ENCODE measurements around the gene FAAP100. TPM values are rescaled to one million over a fixed set of nuclear protein-coding genes. Genes with fewer than 3 reads are reported as not detected.

Gene FAAP100
- total RNA-seq, 1 experiment from 2014 or later: 54.7 TPM

GRCh38 chr17:81535007-81535328, 17.2 kb downstream of the FAAP100 start:
- Mint-ChIP-seq H3K4me3 (no peak overlapping the region), H3K4me1 (no peaks in the 10 kb centered on the region), H3K36me3 (no peaks in the 10 kb centered on the region), H3K27ac (no peak overlapping the region), H3K27me3 (ENCODE audit: low read depth) (peaks cover 23% of the 10 kb centered on the region), H3K9me3 (no peaks in the 10 kb centered on the region)
- ATAC-seq (no peak), DNase-seq (ENCODE audit: low spot score) (no peak)
- ChIA-PET POLR2A (no interaction called here), CTCF (no interaction called here)
- TF ChIP-seq OVOL2 (CRISPR knock-in tag; IDR thresholded peaks at IDR 0.05; ENCODE audit: borderline replicate concordance): no peak
- TF ChIP-seq CDX4 (CRISPR knock-in tag; IDR thresholded peaks at IDR 0.05; ENCODE audit: borderline replicate concordance): no peak
- TF ChIP-seq, protein P1, sequence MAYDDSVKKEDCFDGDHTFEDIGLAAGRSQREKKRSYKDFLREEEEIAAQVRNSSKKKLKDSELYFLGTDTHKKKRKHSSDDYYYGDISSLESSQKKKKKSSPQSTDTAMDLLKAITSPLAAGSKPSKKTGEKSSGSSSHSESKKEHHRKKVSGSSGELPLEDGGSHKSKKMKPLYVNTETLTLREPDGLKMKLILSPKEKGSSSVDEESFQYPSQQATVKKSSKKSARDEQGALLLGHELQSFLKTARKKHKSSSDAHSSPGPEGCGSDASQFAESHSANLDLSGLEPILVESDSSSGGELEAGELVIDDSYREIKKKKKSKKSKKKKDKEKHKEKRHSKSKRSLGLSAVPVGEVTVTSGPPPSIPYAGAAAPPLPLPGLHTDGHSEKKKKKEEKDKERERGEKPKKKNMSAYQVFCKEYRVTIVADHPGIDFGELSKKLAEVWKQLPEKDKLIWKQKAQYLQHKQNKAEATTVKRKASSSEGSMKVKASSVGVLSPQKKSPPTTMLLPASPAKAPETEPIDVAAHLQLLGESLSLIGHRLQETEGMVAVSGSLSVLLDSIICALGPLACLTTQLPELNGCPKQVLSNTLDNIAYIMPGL (CRISPR knock-in tag; IDR thresholded peaks at IDR 0.05): no peak
- TF ChIP-seq ERG (CRISPR knock-in tag; IDR thresholded peaks at IDR 0.05): no peak
- TF ChIP-seq ARID4B (CRISPR knock-in tag; IDR thresholded peaks at IDR 0.05; ENCODE audit: borderline replicate concordance): no peak
- no peak for TF ChIP-seq ZNF281 (CRISPR knock-in tag; IDR thresholded peaks at IDR 0.05)
- no peak for TF ChIP-seq MXD4 (CRISPR knock-in tag; IDR thresholded peaks at IDR 0.05; ENCODE audit: borderline replicate concordance)
- TF ChIP-seq ZNF671 (CRISPR knock-in tag; IDR thresholded peaks at IDR 0.05): no peak
- TF ChIP-seq, protein P2, sequence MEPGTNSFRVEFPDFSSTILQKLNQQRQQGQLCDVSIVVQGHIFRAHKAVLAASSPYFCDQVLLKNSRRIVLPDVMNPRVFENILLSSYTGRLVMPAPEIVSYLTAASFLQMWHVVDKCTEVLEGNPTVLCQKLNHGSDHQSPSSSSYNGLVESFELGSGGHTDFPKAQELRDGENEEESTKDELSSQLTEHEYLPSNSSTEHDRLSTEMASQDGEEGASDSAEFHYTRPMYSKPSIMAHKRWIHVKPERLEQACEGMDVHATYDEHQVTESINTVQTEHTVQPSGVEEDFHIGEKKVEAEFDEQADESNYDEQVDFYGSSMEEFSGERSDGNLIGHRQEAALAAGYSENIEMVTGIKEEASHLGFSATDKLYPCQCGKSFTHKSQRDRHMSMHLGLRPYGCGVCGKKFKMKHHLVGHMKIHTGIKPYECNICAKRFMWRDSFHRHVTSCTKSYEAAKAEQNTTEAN (CRISPR knock-in tag; IDR thresholded peaks at IDR 0.05): no peak
- no peak for TF ChIP-seq ZNF416 (CRISPR knock-in tag; IDR thresholded peaks at IDR 0.05)
- TF ChIP-seq, protein P3, sequence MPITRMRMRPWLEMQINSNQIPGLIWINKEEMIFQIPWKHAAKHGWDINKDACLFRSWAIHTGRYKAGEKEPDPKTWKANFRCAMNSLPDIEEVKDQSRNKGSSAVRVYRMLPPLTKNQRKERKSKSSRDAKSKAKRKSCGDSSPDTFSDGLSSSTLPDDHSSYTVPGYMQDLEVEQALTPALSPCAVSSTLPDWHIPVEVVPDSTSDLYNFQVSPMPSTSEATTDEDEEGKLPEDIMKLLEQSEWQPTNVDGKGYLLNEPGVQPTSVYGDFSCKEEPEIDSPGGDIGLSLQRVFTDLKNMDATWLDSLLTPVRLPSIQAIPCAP (CRISPR knock-in tag; IDR thresholded peaks at IDR 0.05): no peak
- no peak for TF ChIP-seq EMX1 (CRISPR knock-in tag; IDR thresholded peaks at IDR 0.05)
- TF ChIP-seq, protein P4, sequence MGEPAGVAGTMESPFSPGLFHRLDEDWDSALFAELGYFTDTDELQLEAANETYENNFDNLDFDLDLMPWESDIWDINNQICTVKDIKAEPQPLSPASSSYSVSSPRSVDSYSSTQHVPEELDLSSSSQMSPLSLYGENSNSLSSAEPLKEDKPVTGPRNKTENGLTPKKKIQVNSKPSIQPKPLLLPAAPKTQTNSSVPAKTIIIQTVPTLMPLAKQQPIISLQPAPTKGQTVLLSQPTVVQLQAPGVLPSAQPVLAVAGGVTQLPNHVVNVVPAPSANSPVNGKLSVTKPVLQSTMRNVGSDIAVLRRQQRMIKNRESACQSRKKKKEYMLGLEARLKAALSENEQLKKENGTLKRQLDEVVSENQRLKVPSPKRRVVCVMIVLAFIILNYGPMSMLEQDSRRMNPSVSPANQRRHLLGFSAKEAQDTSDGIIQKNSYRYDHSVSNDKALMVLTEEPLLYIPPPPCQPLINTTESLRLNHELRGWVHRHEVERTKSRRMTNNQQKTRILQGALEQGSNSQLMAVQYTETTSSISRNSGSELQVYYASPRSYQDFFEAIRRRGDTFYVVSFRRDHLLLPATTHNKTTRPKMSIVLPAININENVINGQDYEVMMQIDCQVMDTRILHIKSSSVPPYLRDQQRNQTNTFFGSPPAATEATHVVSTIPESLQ (CRISPR knock-in tag; IDR thresholded peaks at IDR 0.05): no peak
